HTERT RPE-1 (cell line): ENCODE measurements around the gene KIF13A.
"Not testable (repeated sequence)": the region's sequence is repeated elsewhere in the genome, so short reads cannot be mapped to it uniquely, and the experiment has no call there.

Experiments used
- in situ Hi-C: fragments of 300-500 bp; cut with MboI; formaldehyde crosslinking; loops from 4 replicates; pipeline ENCODE4 v1.14.3; 2020; ENCODE audit warnings: low sequenced_read_pairs

The KIF13A gene

GRCh38 chr6:17904491-17905120 is 82.8 kb downstream of the KIF13A start:
- in situ Hi-C loops: no loop called here

GRCh38 chr6:17902974-17903373 is 84.5 kb downstream of the KIF13A start:
- in situ Hi-C loops: no loop called here

DNA sequence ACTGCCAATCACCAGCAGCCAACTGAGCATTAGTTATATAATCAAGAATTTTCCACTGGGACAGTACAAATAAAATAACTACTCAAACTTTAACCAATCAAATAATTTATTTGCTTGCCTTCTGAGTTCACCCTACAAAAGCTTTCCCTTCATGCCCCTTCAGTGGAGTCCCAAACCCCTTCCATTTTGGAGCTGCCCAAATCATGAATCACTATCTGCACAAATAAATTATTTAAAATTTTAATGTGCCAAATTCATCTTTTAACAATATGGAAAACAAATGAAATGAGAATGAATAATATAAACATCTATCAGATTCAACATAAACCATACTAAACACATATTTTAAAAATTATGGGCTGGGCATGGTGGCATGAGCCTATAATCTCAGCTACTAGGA is 85.9 kb downstream of the KIF13A start:
- in situ Hi-C loops: no loop called here

GRCh38 chr6:17900011-17900410 is 87.4 kb downstream of the KIF13A start:
- in situ Hi-C loops: no loop called here

DNA sequence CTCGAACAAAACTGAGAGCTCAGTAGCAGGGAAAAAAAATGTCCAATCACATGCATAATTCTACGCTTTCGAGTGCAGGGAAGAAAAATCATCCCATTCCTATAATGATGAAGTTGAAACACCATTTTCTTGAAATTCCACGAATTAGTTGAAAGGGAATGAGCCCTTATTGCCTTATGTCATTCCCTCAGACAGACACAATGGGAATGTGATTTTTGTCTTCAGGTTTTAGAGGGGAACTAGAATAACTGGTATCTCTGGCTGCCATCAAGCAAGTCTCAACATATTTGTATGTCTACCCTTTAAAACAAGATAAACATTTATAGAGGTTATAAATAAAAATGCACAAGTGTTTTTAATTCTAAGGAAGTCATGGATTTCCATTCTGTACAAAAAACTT is 87.9 kb downstream of the KIF13A start:
- in situ Hi-C loops: no loop called here

GRCh38 chr6:17897681-17898080 is 89.8 kb downstream of the KIF13A start:
- in situ Hi-C loops: no loop called here

- in situ Hi-C loops: no loop called here
Measured at GRCh38 chr6:17894905-17895304, 92.5 kb downstream of the KIF13A start.

DNA sequence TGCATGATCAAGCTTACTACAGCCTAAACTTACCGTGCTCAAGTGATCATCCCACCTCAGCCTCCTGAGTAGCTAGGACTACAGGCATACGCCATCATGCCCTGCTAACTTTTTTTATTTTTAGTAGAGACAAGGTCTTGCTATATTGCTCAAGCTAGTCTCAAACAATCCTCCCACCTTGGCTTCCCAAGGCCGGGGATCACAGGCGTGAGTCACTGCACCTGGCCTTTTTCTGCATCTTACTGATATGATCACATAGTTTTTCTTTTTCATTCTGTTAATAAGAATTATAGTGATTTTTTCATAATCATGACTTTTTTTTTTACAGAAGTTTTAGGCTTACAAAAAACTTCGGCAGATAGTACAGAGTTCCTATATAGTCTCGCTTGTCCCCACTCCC is 93.2 kb downstream of the KIF13A start:
- in situ Hi-C loops: no loop called here

GRCh38 chr6:17892097-17892686 is 95.2 kb downstream of the KIF13A start:
- in situ Hi-C loops: no loop called here

DNA sequence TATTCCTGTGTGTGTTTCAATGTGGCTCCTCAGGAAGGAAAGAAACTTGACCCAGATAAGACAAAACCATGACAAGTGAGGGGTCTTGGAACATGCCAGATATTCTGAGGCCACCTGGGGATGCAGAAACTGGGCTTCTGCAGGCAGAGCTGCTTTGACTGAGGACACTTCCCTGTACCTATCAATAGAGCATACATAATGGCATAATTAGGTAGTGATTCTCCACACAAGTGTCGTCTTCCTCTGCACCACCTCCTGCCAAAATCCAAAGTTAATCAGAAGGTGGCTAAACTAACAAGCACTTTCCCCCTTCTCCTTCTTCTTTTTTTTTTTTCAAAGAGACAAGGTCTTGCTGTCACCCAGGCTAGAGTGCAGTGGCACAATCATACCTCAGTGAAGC is 97.1 kb downstream of the KIF13A start:
- in situ Hi-C loops: no loop called here

- in situ Hi-C loops: not testable (repeated sequence)
Measured at GRCh38 chr6:17889777-17890176, 97.7 kb downstream of the KIF13A start.

GRCh38 chr6:17886891-17887290 is 100.5 kb downstream of the KIF13A start:
- in situ Hi-C loops: no loop called here

- in situ Hi-C loops: no loop called here
Measured at GRCh38 chr6:17885889-17886576, 101.4 kb downstream of the KIF13A start.

DNA sequence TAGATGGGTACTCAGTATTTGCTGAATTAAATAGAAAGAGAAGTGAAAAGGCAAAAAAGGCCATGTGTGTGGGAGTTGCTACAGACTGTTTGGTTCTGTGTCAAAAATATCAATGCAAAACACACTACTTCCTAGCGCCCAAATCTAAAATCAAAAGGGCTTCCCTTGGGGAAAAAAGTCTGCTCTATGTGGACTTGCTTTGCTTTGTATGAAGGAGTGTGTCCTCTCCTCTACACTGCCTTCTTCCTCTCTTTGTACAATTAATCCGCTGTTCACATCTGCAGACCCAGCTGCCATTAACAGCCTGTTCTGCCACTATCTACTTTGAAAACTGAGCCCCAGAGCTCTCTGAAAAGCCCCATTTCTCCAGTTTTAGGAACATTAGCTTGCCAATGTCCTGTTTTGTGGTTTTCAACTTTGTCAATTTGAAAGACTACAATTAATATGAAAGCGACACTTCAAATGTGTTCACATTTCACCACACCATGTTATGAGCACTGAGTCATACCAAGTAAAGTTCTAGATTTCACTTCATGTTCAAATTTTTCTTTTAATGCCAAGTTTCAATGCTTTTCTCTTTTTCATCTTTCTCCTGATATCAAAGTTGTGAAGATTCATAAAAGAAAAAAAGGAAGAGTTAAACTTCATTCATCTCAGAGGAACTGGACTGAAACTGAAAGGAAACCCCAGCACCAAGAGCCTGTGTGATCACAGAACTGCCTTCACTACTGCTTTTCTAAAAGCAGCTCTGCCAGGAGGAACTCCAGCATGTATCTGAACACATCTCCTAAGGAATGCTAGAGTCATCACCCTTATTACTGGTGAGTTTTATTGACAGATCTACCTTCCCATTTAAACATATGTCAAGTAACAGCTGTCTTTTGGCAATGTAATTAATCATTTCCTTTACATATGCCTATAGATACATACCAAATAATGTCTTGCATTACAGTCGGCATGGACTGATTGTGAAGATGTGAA is 102.6 kb downstream of the KIF13A start:
- in situ Hi-C loops: no loop called here

DNA sequence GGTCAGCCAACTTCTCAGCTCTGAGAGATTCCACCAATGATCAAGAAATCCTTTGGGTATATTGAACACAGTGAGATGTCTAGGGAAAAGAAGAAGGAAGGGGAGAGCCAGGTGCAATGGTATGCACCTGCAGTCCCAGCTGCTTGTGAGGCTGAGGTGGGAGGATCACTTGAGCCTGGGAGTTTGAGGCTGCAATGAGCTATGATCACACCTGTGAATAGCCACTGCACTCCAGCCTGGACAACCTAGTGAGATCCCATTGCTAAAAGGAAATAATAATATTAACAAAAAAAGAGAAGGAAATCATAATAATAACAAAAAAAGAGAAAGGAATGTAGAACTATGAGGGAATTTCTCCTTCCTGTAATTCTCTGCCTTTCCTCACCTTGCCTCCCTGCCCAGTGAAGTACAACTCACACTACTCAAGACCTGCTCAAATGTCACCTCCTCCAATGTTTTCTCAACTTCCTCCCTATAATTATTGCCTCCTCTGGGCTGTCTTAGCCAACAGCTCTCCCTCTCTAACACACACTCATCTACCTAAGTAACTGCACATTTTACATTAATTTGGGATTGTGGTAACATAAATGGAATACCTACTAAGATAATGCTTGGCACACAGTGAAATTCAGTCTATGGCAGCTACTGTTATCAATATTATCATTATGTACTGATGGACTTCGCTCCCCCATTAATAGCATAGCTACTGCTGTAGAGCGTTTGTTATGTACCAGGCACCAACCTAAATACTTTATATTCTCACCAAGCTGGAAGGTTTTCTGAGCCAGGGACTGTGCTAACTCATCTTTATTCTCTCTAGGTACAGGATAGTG is 103.6 kb downstream of the KIF13A start:
- in situ Hi-C loops: no loop called here

GRCh38 chr6:17881085-17881858 is 106.2 kb downstream of the KIF13A start:
- in situ Hi-C loops: no loop called here

DNA sequence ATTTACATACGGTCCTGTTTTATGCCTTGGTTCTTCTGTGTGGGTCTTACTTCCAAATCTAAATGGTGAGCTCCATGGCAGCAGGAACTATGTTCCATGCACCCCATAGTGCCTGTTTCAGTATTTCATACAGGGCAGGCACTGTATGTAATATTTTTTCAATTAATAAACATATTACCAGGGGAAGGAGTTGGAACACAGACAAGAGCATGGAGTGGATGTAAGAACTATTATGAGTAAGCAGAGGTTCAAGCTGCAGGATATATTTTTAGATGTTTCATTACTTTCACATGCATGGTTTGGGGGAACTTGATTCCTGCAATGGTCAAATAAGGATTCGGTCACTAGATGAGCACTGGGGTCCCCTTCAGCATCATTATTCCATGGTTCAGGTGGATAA is 108.3 kb downstream of the KIF13A start:
- in situ Hi-C loops: no loop called here

- in situ Hi-C loops: no loop called here
Measured at GRCh38 chr6:17878734-17879133, 108.7 kb downstream of the KIF13A start.

GRCh38 chr6:17877895-17878440 is 109.5 kb downstream of the KIF13A start:
- in situ Hi-C loops: no loop called here
